ENCODE results near the gene RAET1E. TPM values are rescaled to one million over a fixed set of nuclear protein-coding genes. Genes with fewer than 3 reads are reported as not detected.

The RAET1E gene
- total RNA-seq, result 1.1 TPM in 1 of 2 replicates, not detected in the other

GRCh38 chr6:149897855-149898744 is at the start of gene RAET1E:
RAET1E (minus strand) TSS chr6:149898113; CDS start chr6:149890901, 7,212 bp downstream.

GRCh38 chr6:149941583-149942460 is 43.9 kb upstream of the RAET1E start, which contains the start of gene ULBP2:
ULBP2 (plus strand) TSS chr6:149942014; CDS start chr6:149942073, 59 bp downstream.

GRCh38 chr6:149922642-149923326 is 24.9 kb upstream of the RAET1E start, which contains the start of gene RAET1G:
RAET1G (minus strand) TSS chr6:149923121; CDS start chr6:149923010, 111 bp downstream.

GRCh38 chr6:149863698-149864577 is 34.0 kb downstream of the RAET1E start, which contains the start of gene LRP11:
LRP11 (minus strand) TSS chr6:149864359; CDS start chr6:149864020, 339 bp downstream.

Other genes with a start within 250 kb of the RAET1E start
- 25.6 and 26.3 TPM in 2 replicates for gene KATNA1, start 249.4 kb downstream of the RAET1E start, total RNA-seq
- 17.1 and 24.3 TPM in 2 replicates for gene LATS1, start 180.0 kb downstream of the RAET1E start, total RNA-seq
- 16.4 and 53.0 TPM in 2 replicates for gene NUP43, start 151.6 kb downstream of the RAET1E start, total RNA-seq
- 108 and 145 TPM in 2 replicates for gene PCMT1, start 148.4 kb downstream of the RAET1E start, total RNA-seq
- gene LRP11, start 33.8 kb downstream of the RAET1E start, total RNA-seq, result 49.9 and 135 TPM in 2 replicates
- gene RAET1G, start 25.0 kb upstream of the RAET1E start, total RNA-seq, result 1.3 and 1.6 TPM in 2 replicates
- 9.2 and 11.5 TPM in 2 replicates for gene ULBP2, start 43.9 kb upstream of the RAET1E start, total RNA-seq
- gene ULBP1, start 65.8 kb upstream of the RAET1E start, total RNA-seq, result 0.66 and 0.86 TPM in 2 replicates
- not detected in 2 replicates for gene RAET1L, start 127.4 kb upstream of the RAET1E start, total RNA-seq
- gene ULBP3, start 171.0 kb upstream of the RAET1E start, total RNA-seq, result 7.0 and 20.3 TPM in 2 replicates
- gene PPP1R14C, start 244.9 kb upstream of the RAET1E start, total RNA-seq, result not detected in 2 replicates

Measured in placental pericyte (primary cell).